HG02943 (cell line): ENCODE results near the gene DQX1.
"Not testable (repeated sequence)": the region's sequence is repeated elsewhere in the genome, so short reads cannot be mapped to it uniquely, and the experiment has no call there.

Experiments used
- ATAC-seq: cut with Tn5 transposase; IDR thresholded peaks from one replicate; pipeline ENCODE4 v1.9.1; 2021; ENCODE audit warnings: mild to moderate bottlenecking, low read depth, moderate library complexity; ENCODE audit not compliant: unreplicated experiment

DQX1 gene

GRCh38 chr2:74498500-74499266 lies 27.3 kb downstream of the DQX1 start:
- ATAC-seq, result no peak

- no peak for ATAC-seq
These were observed 28.1 kb downstream of the DQX1 start for GRCh38 chr2:74497777-74498499.

GRCh38 chr2:74496997-74497776 lies 28.8 kb downstream of the DQX1 start:
- ATAC-seq, result no peak

DNA sequence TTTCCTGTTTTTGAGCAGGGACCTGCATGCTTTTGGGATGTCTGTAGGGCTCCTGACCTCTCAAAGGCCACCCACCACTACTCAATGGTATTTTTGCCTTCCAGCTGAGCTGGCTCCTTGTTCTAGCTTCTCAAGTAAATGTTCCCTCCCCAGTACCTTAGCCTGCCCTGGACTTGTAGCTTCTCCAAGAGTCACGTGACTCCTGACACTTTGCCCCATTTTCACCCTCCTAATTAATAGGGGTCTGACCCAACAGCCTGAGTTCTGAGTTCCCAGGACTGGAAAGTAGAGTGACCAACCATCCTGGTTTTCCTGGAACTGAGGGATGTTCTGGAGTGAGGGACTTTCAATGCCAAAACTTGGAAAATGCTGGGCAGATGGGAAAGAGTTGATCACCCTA lies 30.6 kb downstream of the DQX1 start:
- no peak for ATAC-seq

GRCh38 chr2:74493546-74493945 lies 32.5 kb downstream of the DQX1 start:
- no peak for ATAC-seq

DNA sequence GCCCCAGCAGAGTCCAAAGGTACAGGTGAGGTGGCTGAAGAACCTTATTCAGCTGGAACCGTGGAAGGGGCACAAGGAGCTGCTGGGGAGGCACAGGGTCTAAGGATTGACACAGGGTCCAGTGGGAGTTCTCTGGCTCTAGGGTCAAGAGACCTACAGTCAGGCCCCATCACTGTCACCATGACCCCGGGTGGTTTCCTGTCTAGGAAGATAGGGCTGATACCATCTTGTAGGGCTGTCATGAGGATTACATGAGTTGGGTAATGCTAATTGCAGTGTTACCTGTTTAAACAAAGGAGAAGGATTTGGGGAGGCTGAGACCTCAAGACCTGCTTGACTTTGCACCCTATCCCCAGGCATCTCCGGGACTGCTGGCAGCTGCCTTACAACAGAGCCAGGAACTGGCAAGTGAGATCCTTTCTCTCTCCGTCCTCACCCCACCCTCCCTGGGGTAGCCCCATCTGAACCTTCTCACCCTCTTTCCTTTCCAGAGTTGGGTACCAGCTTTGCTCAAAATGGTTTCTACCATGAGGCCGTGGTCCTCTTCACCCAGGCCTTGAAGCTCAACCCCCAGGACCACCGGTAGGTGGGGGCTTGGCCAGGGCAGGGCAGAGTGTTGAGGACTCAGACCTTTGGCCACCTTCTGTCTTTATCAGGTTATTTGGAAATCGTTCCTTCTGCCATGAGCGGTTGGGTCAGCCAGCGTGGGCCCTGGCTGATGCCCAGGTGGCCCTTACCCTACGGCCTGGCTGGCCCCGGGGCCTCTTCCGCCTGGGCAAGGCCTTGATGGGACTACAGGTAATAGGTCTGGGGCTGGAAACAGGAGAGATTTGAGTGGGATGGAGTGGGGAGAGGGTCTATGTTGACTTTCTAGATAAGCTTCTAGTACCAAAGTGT lies 34.1 kb downstream of the DQX1 start:
- ATAC-seq, result no peak

- no peak for ATAC-seq
These were observed 36.1 kb downstream of the DQX1 start for GRCh38 chr2:74489906-74490305.

GRCh38 chr2:74488643-74489481 lies 37.2 kb downstream of the DQX1 start:
- no peak for ATAC-seq

DNA sequence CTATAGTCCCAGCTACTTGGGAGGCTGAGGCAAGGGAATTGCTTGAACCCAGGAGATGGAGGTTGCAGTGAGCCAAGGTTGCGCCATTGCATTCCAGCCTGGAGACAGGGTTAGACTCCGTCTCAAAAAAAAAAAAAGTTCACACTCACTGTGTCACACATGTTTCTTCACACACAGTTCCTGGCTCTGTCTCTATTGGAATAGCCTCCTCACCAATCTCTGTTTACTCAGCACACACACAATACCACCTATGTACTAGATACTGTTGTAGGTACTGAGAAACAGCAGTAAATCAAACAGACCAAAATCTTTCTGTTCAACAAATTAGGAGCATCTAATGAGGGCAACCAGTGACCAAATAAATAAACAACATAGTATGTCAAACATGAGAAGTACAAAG lies 39.9 kb downstream of the DQX1 start:
- ATAC-seq, result no peak

- not testable (repeated sequence) for ATAC-seq
These were observed 42.3 kb downstream of the DQX1 start for GRCh38 chr2:74483675-74484164.

DNA sequence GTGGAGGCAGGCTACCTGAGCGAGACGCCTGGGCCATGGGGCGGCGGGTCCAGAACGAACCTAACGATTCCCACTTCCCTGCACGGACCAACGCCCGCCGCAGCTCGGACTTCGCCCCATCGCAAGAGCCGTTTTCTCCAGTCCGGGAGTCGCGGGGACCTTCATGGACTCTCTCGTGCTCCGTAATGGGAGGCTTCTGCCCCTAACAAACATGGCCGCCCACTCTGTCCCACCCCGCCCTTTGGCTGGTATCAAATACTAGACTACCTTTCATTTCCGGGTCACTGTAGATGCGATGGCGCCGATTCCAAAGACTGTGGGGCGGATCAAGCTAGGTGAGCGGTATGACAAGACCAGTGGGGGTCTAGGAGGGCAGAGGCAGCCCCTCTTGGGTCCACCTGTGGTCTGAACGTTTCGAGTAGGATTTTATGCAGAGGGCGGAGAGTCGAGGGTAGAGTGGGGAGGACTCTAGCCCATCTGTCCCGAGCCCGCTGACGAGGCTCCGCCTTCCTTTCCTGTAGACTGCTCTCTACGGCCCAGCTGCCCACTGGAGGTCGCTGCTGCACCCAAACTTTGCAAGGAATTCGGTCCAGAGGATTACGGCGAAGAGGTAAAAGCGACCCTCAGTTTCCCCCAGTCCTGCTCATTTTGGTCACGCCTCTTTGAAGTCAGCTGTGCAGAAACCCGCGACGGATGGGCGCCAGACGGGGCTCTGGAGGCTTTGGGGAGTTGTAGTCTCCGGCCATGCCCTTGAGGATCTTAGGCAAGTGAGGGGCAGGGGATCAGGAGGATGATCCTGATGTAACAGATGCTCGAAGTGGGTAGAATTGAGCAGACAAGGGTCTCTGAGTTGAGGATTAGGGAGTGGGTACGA lies 43.0 kb downstream of the DQX1 start, which contains the start of the genes CCDC142 and TTC31:
Gene CCDC142 (minus strand): TSS at position 198 of the 874 bp plus-strand sequence. CDS start 161 bp downstream, at position 37.
Gene TTC31 (plus strand): TSS at position 281 of the 874 bp plus-strand sequence. CDS start 15 bp downstream, at position 296.
- peak; percentile 92 for ATAC-seq

DNA sequence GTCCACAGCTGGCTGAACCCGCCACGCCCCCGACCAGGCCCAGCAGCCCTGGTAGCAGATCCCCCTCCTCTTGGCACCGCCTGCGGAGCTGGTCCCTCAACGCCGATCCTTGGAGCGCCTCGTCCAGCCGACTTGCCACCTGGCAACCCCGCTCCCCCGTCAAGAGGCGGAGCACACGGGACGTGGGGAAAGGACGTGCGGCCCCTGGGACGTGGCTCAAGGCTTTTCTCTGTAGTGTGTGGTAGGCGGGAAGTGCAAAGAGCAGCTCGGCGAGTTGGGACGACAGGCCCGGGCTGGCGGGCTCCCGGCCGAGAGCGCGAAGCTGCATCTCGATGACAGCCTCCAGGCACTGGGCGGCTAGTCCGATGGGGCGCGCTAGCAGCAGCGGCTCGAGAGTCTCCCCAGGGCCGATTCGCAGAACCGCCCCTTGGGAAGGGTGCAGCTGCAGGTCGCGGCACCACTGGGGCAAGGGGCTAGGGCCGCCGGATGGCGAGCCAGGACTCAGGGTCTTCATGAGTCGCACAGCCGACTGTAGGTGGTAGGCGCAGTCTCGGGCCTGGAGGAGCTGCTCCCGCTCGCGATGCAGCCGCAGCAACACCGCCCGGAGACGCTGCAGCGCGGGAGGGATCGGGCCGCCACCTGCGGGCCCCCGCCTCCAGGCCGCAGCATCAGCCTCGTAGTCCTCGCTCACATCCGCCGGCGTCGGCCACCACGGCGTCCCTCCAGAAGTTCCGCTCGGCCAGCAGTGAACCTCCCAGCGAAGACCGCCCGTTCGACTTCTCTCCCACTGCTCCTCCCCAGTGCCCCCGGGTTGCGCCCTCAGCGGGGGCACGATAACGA lies 43.9 kb downstream of the DQX1 start:
- ATAC-seq, result peak; percentile 44

- no peak for ATAC-seq
These were observed 44.6 kb downstream of the DQX1 start for GRCh38 chr2:74481431-74481830.

DNA sequence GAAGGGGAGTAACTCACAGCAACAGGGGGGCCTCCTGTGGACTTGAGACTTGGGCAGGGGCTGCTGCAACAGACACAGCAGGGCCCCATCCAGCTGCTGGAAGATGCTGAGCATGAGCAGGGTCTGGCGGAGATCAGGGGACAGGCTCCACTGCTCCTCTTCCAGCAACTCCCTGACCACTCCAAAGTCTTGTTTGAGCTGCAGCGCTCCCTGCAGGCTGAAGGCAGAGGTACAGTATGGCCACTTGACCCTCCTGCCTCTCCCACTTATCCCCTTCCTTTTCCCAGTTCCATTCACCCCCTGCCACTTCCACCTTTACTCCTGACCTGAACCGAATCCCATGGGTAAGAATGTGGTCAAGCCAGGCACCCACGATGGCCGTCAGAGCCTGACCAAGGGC lies 51.1 kb downstream of the DQX1 start:
- no peak for ATAC-seq

DNA sequence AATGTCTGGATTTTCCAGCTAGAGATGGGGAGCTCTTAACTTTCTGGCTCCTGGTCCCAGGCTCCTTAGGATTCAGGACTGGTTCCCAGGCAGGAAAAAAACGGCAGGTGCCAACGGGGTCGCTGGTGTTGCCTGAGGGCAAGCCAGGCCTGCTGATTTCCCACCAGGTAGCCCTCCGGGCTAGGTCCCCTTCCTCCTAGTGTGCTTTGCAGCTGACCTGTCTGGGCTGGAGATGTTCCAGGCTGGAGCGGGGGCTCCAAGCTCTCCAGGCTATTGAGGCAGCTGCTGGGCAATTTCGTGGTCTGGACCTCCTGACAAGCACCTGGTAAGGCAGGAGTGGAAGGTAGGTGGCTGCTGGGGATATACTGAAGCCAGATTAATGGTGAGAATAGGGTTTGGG lies 51.5 kb downstream of the DQX1 start:
- ATAC-seq, result no peak

DNA sequence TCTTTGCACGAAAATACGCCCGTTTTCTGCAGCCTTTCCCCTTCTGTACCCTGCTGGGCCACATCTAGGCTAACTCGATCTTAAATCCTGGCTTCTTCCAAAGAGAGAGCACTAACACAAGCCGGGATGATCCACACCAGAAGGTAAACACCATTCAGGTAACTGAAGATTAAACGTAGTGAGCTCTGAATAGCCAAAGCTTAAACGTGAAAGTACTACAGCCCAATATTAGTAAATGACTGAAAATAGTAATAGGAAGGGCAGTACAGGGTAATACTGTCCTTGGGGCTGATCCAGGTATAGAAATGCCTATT lies 53.1 kb downstream of the DQX1 start:
- ATAC-seq, result no peak
